ENCODE data around the gene ADGRG3. TPM values are rescaled to one million over a fixed set of nuclear protein-coding genes. Genes with fewer than 3 reads are reported as not detected.
A peak's percentile ranks its signal among the peaks of the same experiment; 100 is the strongest.

ADGRG3 gene
- total and polyA plus RNA-seq, 9 of the 15 experiments (the other 6 are each of a cell fraction or from before 2014, with no cell fraction given) = 0.09 to 0.52 (median 0.14) TPM; not detected in 3

GRCh38 chr16:57682809-57683635 lies 14.9 kb downstream of the ADGRG3 start (continued):
- TF ChIP-seq HDAC6 (IDR thresholded peaks at IDR 0.05; ENCODE audit: low read depth, low read length) (no peak), CSDE1 (IDR thresholded peaks at IDR 0.05) (peak in 1 of 2 experiments; percentile 70; a peak in 2 of 4 replicates), NCOA6 (IDR thresholded peaks at IDR 0.05) (no peak), SREBF2 (CRISPR knock-in tag; IDR thresholded peaks at IDR 0.05) (no peak), TRIM24 (IDR thresholded peaks at IDR 0.05) (no peak), CAMTA2 (CRISPR knock-in tag; conservative IDR thresholded peaks at IDR 0.05) (no peak), IRF2 (CRISPR knock-in tag; IDR thresholded peaks at IDR 0.05) (no peak), POLR3G (IDR thresholded peaks at IDR 0.05; ENCODE audit: extremely low read depth, insufficient read length, insufficient replicate concordance) (no peak), RBM15 (IDR thresholded peaks at IDR 0.05; ENCODE audit: insufficient read depth, low read length) (no peak), DEAF1 (CRISPR knock-in tag; IDR thresholded peaks at IDR 0.05) (no peak), SMARCC2 (IDR thresholded peaks at IDR 0.05; ENCODE audit: low read depth) (no peak), EP300 (IDR thresholded peaks at IDR 0.05; ENCODE audit: low read length) (0 out of 2 replicates have a peak, but pooled peaks have one; percentile 15), ZBTB40 (IDR thresholded peaks at IDR 0.05) (no peak), ZBTB40 (CRISPR knock-in tag; IDR thresholded peaks at IDR 0.05) (no peak), SAFB (IDR thresholded peaks at IDR 0.05; ENCODE audit: borderline replicate concordance, low read depth, low read length) (no peak)
- TF ChIP-seq, protein P1, sequence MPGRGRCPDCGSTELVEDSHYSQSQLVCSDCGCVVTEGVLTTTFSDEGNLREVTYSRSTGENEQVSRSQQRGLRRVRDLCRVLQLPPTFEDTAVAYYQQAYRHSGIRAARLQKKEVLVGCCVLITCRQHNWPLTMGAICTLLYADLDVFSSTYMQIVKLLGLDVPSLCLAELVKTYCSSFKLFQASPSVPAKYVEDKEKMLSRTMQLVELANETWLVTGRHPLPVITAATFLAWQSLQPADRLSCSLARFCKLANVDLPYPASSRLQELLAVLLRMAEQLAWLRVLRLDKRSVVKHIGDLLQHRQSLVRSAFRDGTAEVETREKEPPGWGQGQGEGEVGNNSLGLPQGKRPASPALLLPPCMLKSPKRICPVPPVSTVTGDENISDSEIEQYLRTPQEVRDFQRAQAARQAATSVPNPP (IDR thresholded peaks at IDR 0.05; ENCODE audit: borderline replicate concordance, insufficient read depth, insufficient read length) = no peak
